HepG2 (cell line): Measurements from ENCODE around the gene EIF5. TPM values are rescaled to one million over a fixed set of nuclear protein-coding genes. Genes with fewer than 3 reads are reported as not detected.
A peak's percentile ranks its signal among the peaks of the same experiment; 100 is the strongest.

Experiments
- ARHGAP35 ChIP-seq: sonication (generic); formaldehyde crosslinking; IDR thresholded peaks from 2 replicates; pipeline ENCODE4 v1.9.0; 2022; ENCODE audit warnings: mild to moderate bottlenecking, inconsistent platforms, moderate library complexity, missing genetic modification reagents, borderline replicate concordance
- CBFB ChIP-seq: sonication (generic); formaldehyde crosslinking; IDR thresholded peaks from 2 replicates; pipeline ENCODE4 v1.4.0; 2020; ENCODE audit warnings: missing genetic modification reagents
- CTCF ChIP-seq: sonication (generic); formaldehyde crosslinking; IDR thresholded peaks from 2 replicates; pipeline ENCODE4 v1.5.0; 2020; ENCODE audit warnings: mild to moderate bottlenecking, missing genetic modification reagents, moderate library complexity
- KDM1A ChIP-seq: IDR thresholded peaks from 2 replicates; pipeline ENCODE4 v1.6.1; 2016; ENCODE audit warnings: missing compliant biosample characterization
- KMT2B ChIP-seq: IDR thresholded peaks from 2 replicates; pipeline ENCODE4 v1.6.1; 2016; ENCODE audit warnings: missing genetic modification reagents, missing compliant biosample characterization
- MTA1 ChIP-seq: sonication (generic); formaldehyde crosslinking; IDR thresholded peaks from 2 replicates; pipeline ENCODE4 v1.4.0; 2020; ENCODE audit warnings: missing genetic modification reagents, mild to moderate bottlenecking, borderline replicate concordance
- MTF1 ChIP-seq: sonication (generic); formaldehyde crosslinking; IDR thresholded peaks from 2 replicates; pipeline ENCODE4 v1.5.0; 2020; ENCODE audit warnings: missing genetic modification reagents
- NRL ChIP-seq: sonication (generic); formaldehyde crosslinking; IDR thresholded peaks from 2 replicates; pipeline ENCODE4 v1.5.0; 2020; ENCODE audit warnings: missing genetic modification reagents, mild to moderate bottlenecking, moderate library complexity, borderline replicate concordance
- ONECUT2 ChIP-seq: sonication (generic); formaldehyde crosslinking; IDR thresholded peaks from 2 replicates; pipeline ENCODE4 v1.4.0; 2020; ENCODE audit warnings: missing genetic modification reagents
- REPIN1 ChIP-seq: sonication (generic); formaldehyde crosslinking; IDR thresholded peaks from 2 replicates; pipeline ENCODE4 v1.8.0; 2022; ENCODE audit warnings: missing genetic modification reagents, low read depth, mild to moderate bottlenecking, borderline replicate concordance
- SAFB2 ChIP-seq: sonication (generic); formaldehyde crosslinking; IDR thresholded peaks from 2 replicates; pipeline ENCODE4 v1.5.1; 2020; ENCODE audit warnings: missing genetic modification reagents, low read depth, mild to moderate bottlenecking, borderline replicate concordance
- ZBTB26 ChIP-seq: IDR thresholded peaks from 2 replicates; pipeline ENCODE4 v1.6.1; 2016; ENCODE audit warnings: missing compliant biosample characterization, missing genetic modification reagents, borderline replicate concordance
- ZNF441 ChIP-seq: sonication (generic); formaldehyde crosslinking; IDR thresholded peaks from 2 replicates; pipeline ENCODE4 v1.7.0; 2021; ENCODE audit warnings: missing genetic modification reagents, borderline replicate concordance
- ZNF510 ChIP-seq: sonication (generic); formaldehyde crosslinking; IDR thresholded peaks from 2 replicates; pipeline ENCODE4 v1.4.0; 2020; ENCODE audit warnings: low read depth, mild to moderate bottlenecking, missing genetic modification reagents
- ZNF850 ChIP-seq: sonication (generic); formaldehyde crosslinking; conservative IDR thresholded peaks from 2 replicates; pipeline ENCODE4 v1.9.0; 2021; ENCODE audit warnings: mild to moderate bottlenecking, missing genetic modification reagents
- ZNF878 ChIP-seq: sonication (generic); formaldehyde crosslinking; IDR thresholded peaks from 2 replicates; pipeline ENCODE4 v1.8.1; 2023; ENCODE audit warnings: mild to moderate bottlenecking, missing genetic modification reagents, moderate library complexity
- ZNF891 ChIP-seq: sonication (generic); formaldehyde crosslinking; IDR thresholded peaks from 2 replicates; pipeline ENCODE4 v1.5.0; 2020; ENCODE audit warnings: mild to moderate bottlenecking, missing genetic modification reagents
- ZSCAN31 ChIP-seq: sonication (generic); formaldehyde crosslinking; IDR thresholded peaks from 2 replicates; pipeline ENCODE4 v1.5.0; 2020; ENCODE audit warnings: low read depth, mild to moderate bottlenecking, missing genetic modification reagents
- ZSCAN9 ChIP-seq: IDR thresholded peaks from 2 replicates; pipeline ENCODE4 v1.6.1; 2016; ENCODE audit warnings: borderline replicate concordance
- polyA plus RNA-seq, 8 experiments: library from polyadenylated mRNA; depleted of rRNA in 3 of 8; stranded (reverse) in 7 of 8; unstranded in 1 of 8; fragments of >200 nt; fragmentation: Illumina TruSeq in 4 of 8; extraction: Trizol in 4 of 8; gene quantifications; 2 replicates each; pipeline versions ENCODE4 v1.2.1 to v1.2.3, GENCODE V29; 2011 to 2016; ENCODE audit warnings: low read depth in 4 of 8, missing spikeins in 1 of 8, mixed read lengths in 1 of 8; ENCODE audit not compliant: insufficient read depth in 1 of 8
- total RNA-seq, 5 experiments: library from RNA; depleted of rRNA; stranded (reverse); fragments of >200 nt; fragmentation: Illumina TruSeq; extraction: Trizol; gene quantifications; 2 replicates each; pipeline ENCODE4 v1.2.3, GENCODE V29; 2016; ENCODE audit warnings: low read depth in 1 of 5
- TF ChIP-seq, protein P1 (sequence below): sonication (generic); formaldehyde crosslinking; IDR thresholded peaks from 2 replicates; pipeline ENCODE4 v1.8.1; 2023; ENCODE audit warnings: mild to moderate bottlenecking, missing genetic modification reagents, borderline replicate concordance
- TF ChIP-seq, protein P2 (sequence below): sonication (generic); formaldehyde crosslinking; IDR thresholded peaks from 2 replicates; pipeline ENCODE4 v1.4.0; 2020; ENCODE audit warnings: mild to moderate bottlenecking, missing genetic modification reagents, borderline replicate concordance
- TF ChIP-seq, protein P3 (sequence below): sonication (generic); formaldehyde crosslinking; IDR thresholded peaks from 2 replicates; pipeline ENCODE4 v1.8.0; 2022; ENCODE audit warnings: missing genetic modification reagents, low read depth, mild to moderate bottlenecking, borderline replicate concordance
- TF ChIP-seq, protein P4 (sequence below): sonication (generic); formaldehyde crosslinking; IDR thresholded peaks from 2 replicates; pipeline ENCODE4 v1.8.0; 2022; ENCODE audit warnings: missing genetic modification reagents, mild to moderate bottlenecking, borderline replicate concordance

Gene EIF5
- total and polyA plus RNA-seq, 2 of the 13 experiments (the other 11 are each of a cell fraction or from before 2014, with no cell fraction given): 189 to 281 TPM

DNA sequence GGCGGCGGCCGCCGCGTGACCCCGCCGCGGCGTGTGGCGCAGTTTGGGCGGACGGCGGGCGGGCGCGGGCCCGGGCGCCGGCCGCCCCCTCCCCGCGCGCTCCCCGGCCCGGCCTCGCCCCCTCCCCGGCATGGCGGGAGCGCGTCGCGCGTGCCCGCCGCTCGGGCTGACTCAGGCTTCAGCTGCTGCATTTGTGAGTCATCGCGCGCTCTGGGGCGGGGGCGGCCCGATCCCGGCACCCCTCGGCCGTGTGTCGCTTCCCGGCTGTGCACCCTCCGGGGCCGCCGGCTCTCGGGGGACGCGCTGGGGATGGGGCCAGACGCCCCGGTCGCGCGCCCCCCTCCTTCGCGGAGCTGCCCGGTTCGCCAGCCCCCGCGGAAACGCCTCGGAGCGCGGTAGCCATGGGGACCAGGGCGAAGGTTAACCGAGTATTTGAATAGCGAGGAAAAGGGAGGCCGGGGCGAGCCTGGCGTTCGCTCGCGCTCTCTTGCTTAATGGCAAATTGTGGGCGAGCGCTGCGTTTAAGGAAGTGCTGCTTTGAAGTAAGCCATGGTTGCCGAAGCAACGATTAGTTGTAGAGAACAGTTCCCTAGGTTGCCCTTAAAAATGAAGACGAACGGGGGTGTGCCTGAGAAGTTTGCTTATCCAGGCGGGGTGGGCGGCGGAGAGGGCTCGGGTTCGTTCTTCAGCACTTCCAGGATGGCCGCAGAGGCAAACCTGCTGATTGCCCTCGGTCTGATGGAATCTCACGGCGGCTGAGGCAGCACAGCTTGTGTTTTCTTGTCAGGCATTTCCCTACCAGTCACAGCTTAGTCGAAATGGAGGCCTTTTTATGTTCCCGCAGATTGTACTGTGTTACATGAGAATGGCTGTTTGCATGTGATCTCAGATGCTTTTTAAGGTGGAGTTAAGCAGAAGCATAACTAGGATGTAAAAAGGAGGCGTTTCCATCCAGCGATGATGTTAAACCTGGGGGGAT lies 896 bp downstream of the EIF5 start (continued):
- no peak for TF ChIP-seq KMT2B (CRISPR knock-in tag)
- TF ChIP-seq ZNF441 (CRISPR knock-in tag): no peak
- TF ChIP-seq CBFB: no peak
- no peak for TF ChIP-seq KDM1A (CRISPR knock-in tag)
- no peak for TF ChIP-seq ZSCAN31 (CRISPR knock-in tag)
- TF ChIP-seq REPIN1 (CRISPR knock-in tag): no peak
- TF ChIP-seq, protein P1, sequence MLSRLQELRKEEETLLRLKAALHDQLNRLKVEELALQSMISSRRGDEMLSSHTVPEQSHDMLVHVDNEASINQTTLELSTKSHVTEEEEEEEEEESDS: no peak
- no peak for TF ChIP-seq SAFB2 (CRISPR knock-in tag)
- no peak for TF ChIP-seq MTF1 (CRISPR knock-in tag)
- no peak for TF ChIP-seq ZSCAN9 (CRISPR knock-in tag)
- TF ChIP-seq, protein P2, sequence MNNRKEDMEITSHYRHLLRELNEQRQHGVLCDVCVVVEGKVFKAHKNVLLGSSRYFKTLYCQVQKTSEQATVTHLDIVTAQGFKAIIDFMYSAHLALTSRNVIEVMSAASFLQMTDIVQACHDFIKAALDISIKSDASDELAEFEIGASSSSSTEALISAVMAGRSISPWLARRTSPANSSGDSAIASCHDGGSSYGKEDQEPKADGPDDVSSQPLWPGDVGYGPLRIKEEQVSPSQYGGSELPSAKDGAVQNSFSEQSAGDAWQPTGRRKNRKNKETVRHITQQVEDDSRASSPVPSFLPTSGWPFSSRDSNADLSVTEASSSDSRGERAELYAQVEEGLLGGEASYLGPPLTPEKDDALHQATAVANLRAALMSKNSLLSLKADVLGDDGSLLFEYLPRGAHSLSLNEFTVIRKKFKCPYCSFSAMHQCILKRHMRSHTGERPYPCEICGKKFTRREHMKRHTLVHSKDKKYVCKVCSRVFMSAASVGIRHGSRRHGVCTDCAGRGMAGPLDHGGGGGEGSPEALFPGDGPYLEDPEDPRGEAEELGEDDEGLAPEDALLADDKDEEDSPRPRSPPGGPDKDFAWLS (CRISPR knock-in tag): no peak
- 0 out of 2 replicates have a peak, but pooled peaks have one; percentile 5 for TF ChIP-seq CTCF (CRISPR knock-in tag)
- TF ChIP-seq, protein P3, sequence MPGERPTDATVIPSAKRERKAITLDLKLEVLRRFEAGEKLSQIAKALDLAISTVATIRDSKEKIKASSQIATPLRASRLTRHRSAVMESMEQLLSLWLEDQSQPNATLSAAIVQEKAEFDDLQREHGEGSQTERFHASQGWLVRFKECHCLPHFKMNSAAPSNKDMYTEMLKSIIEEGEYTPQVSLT (CRISPR knock-in tag): no peak
- no peak for TF ChIP-seq ZNF891
- no peak for TF ChIP-seq ZNF850 (CRISPR knock-in tag)
- TF ChIP-seq, protein P4, sequence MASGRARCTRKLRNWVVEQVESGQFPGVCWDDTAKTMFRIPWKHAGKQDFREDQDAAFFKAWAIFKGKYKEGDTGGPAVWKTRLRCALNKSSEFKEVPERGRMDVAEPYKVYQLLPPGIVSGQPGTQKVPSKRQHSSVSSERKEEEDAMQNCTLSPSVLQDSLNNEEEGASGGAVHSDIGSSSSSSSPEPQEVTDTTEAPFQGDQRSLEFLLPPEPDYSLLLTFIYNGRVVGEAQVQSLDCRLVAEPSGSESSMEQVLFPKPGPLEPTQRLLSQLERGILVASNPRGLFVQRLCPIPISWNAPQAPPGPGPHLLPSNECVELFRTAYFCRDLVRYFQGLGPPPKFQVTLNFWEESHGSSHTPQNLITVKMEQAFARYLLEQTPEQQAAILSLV (CRISPR knock-in tag): no peak
- no peak for TF ChIP-seq ZNF878 (CRISPR knock-in tag)
- no peak for TF ChIP-seq ONECUT2 (CRISPR knock-in tag)
- TF ChIP-seq MTA1 (CRISPR knock-in tag): no peak
- no peak for TF ChIP-seq NRL (CRISPR knock-in tag)
- TF ChIP-seq ARHGAP35 (CRISPR knock-in tag): no peak
- TF ChIP-seq ZNF510 (CRISPR knock-in tag): no peak
- no peak for TF ChIP-seq ZBTB26
